LNCaP clone FGC (cell line): ENCODE results near the gene MYO9B.
"Not testable (repeated sequence)": the region's sequence is repeated elsewhere in the genome, so short reads cannot be mapped to it uniquely, and the experiment has no call there.

Experiments used
- DNase-seq: peaks from one replicate; pipeline ENCODE4 v3.0.0-alpha.2; 2011; ENCODE audit warnings: low read depth
- H3K4me3 ChIP-seq: 2 replicates; pipeline ENCODE4 v1.5.1; 2011; ENCODE audit warnings: mild to moderate bottlenecking, low read depth, low read length, control low read depth
- TF ChIP-seq, protein P1 (sequence below): IDR thresholded peaks from 2 replicates; pipeline ENCODE4 v1.5.1; 2012; ENCODE audit warnings: mild to moderate bottlenecking; ENCODE audit not compliant: control insufficient read depth, insufficient read depth; ENCODE audit errors: extremely low read depth

MYO9B gene

GRCh38 chr19:17159466-17160393 is 84.2 kb downstream of the MYO9B start:
- TF ChIP-seq, protein P1, sequence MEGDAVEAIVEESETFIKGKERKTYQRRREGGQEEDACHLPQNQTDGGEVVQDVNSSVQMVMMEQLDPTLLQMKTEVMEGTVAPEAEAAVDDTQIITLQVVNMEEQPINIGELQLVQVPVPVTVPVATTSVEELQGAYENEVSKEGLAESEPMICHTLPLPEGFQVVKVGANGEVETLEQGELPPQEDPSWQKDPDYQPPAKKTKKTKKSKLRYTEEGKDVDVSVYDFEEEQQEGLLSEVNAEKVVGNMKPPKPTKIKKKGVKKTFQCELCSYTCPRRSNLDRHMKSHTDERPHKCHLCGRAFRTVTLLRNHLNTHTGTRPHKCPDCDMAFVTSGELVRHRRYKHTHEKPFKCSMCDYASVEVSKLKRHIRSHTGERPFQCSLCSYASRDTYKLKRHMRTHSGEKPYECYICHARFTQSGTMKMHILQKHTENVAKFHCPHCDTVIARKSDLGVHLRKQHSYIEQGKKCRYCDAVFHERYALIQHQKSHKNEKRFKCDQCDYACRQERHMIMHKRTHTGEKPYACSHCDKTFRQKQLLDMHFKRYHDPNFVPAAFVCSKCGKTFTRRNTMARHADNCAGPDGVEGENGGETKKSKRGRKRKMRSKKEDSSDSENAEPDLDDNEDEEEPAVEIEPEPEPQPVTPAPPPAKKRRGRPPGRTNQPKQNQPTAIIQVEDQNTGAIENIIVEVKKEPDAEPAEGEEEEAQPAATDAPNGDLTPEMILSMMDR = no peak
- peak; percentile 4 for DNase-seq
- no peak overlapping the region for H3K4me3 ChIP-seq

- no peak overlapping the region for H3K4me3 ChIP-seq
- no peak for DNase-seq
- TF ChIP-seq, protein P1 = no peak
Observed at GRCh38 chr19:17160908-17161307, 85.3 kb downstream of the MYO9B start.

DNA sequence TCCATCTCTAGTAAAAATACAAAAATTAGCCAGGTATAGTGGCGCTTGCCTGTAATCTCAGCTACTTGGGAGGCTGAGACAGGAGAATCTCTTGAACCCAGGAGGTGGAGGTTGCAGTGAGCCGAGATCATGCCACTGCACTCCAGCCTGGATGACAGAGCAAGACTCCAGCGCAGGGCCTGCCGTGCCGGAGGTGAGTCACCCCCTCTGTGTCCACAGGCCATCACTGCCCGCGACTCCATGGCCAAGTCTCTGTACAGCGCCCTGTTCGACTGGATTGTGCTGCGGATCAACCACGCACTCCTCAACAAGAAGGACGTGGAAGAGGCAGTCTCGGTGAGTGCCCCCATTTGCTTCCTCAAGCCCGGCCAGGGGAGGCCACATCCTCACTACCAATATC is 86.6 kb downstream of the MYO9B start:
- DNase-seq = not testable (repeated sequence)

GRCh38 chr19:17162580-17162979 is 87.0 kb downstream of the MYO9B start:
- TF ChIP-seq, protein P1 = no peak
- DNase-seq = no peak
- H3K4me3 ChIP-seq = no peak overlapping the region

More for the DNA sequence above, 86.6 kb downstream of the MYO9B start:
- H3K4me3 ChIP-seq = not testable (repeated sequence)

DNA sequence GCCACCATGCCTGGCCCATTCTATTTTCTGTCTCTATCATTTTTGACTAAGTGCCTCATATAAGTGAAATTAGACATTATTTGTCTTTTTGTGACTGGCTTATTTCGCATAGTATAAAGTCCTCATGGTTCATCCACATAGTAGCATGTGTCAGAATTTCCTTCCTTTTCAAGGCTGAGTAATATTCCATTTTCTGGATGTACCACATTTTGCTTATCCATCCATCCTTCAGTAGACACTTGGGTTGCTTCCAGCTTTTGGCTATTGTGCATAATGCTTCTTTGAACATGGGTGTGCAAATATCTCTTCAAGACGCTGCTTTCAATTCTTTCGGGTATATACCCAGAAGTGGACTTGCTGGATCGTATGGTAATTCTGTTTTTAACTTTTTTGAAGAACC is 88.1 kb downstream of the MYO9B start:
- DNase-seq = no peak
- TF ChIP-seq, protein P1 = no peak
- H3K4me3 ChIP-seq = no peak overlapping the region

DNA sequence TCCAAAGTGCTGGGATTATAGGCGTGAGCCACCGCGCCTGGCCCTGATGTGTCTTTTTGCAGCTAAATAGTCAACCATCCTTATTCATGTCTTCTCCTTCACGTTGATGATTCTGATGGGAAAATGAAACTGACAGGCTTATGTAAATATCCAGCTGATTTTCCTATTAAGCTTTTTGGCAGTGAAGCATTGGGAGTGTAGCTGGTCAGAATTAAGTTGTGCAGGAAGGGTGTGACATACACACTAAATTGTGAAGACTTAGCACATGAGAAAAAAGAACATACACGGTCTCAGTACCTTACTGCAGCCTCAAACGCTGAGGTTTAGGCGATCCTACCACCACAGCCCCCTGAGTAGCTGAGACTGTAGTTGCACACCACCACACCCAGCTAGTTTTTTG is 89.1 kb downstream of the MYO9B start:
- no peak overlapping the region for H3K4me3 ChIP-seq
- TF ChIP-seq, protein P1 = no peak
- no peak for DNase-seq

DNA sequence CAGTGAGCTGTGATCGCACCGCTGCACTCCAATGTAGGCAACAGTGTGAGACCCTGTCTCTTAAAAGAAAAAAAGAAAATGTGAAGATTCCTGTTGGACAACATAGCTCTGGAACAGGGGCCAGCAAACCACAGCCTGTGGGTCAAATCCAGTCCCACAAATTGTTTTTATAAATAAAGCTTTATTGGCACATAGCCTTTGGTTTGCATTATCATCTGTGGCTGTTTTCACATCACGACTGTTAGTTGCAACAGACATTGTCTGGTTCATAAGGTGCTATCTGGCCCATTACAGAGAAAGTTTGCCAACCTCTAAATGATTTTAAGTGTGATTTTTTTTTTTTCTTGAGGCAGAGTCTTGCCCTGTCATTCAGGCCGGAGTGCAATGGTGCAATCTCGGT is 90.1 kb downstream of the MYO9B start:
- H3K4me3 ChIP-seq = no peak overlapping the region
- DNase-seq = no peak
- TF ChIP-seq, protein P1 = no peak
